IMR-90 (cell line): ENCODE results near the gene CD44. TPM values are rescaled to one million over a fixed set of nuclear protein-coding genes. Genes with fewer than 3 reads are reported as not detected.

ENCODE experiments used
- ATAC-seq: fragments of 200-7000 bp; cut with Tn5 transposase; 2 replicates; pipeline ENCODE4 v1.9.1; 2020; ENCODE audit warnings: low read depth, mild to moderate bottlenecking, moderate library complexity
- BruUV-seq: library from RNA; stranded (reverse); fragments of 400-500 nt; replicated peaks from 2 replicates; lab custom pipeline; 2021; lab: Mats Ljungman, UMichigan
- CTCF ChIA-PET: fragments of 300-600 bp; formaldehyde crosslinking; extraction: SDS; loops from one replicate; lab custom pipeline; 2021; ENCODE audit warnings: antibody characterized with exemption; lab: Yijun Ruan, JAX
- POLR2A ChIA-PET: fragments of 300-600 bp; sonication (Branson Sonifier 250); formaldehyde crosslinking; loops from one replicate; lab custom pipeline; 2022; ENCODE audit warnings: antibody characterized with exemption; ENCODE audit not compliant: unreplicated experiment; lab: Charles Lee
- DNase-seq: peaks from one replicate; pipeline ENCODE4 v3.0.0; 2013
- H2AFZ ChIP-seq: replicated peaks from 2 replicates; pipeline ENCODE3; 2013; ENCODE audit warnings: low read length, mild to moderate bottlenecking; ENCODE audit not compliant: poor library complexity
- H2AK5ac ChIP-seq: 2 replicates; pipeline ENCODE4 v1.6.1; 2013; ENCODE audit warnings: low read depth, low read length, inconsistent platforms
- H2AK9ac ChIP-seq: replicated peaks from 2 replicates; pipeline ENCODE3; 2013; ENCODE audit warnings: mild to moderate bottlenecking, low read depth, low read length, moderate library complexity; ENCODE audit not compliant: poor library complexity
- H2BK120ac ChIP-seq: 2 replicates; pipeline ENCODE4 v1.6.1; 2013; ENCODE audit warnings: low read depth, low read length, inconsistent platforms
- H2BK15ac ChIP-seq: 3 replicates; pipeline ENCODE4 v1.6.1; 2013; ENCODE audit warnings: low read depth, low read length, inconsistent platforms
- H2BK20ac ChIP-seq: 2 replicates; pipeline ENCODE4 v1.6.1; 2013; ENCODE audit warnings: low read depth, mild to moderate bottlenecking, inconsistent platforms, low read length, moderate library complexity
- H2BK5ac ChIP-seq: 2 replicates; pipeline ENCODE4 v1.6.1; 2013; ENCODE audit warnings: mild to moderate bottlenecking, low read depth, low read length, inconsistent platforms; ENCODE audit not compliant: poor library complexity, severe bottlenecking
- H3K14ac ChIP-seq: replicated peaks from 2 replicates; pipeline ENCODE4 v1.6.1; 2013; ENCODE audit warnings: low read depth, low read length, inconsistent platforms
- H3K18ac ChIP-seq: 2 replicates; pipeline ENCODE4 v1.6.1; 2013; ENCODE audit warnings: low read depth, low read length, control low read depth
- H3K23ac ChIP-seq: 2 replicates; pipeline ENCODE4 v1.6.1; 2013; ENCODE audit warnings: low read depth, low read length, inconsistent platforms
- H3K27ac ChIP-seq: 2 replicates; pipeline ENCODE4 v1.5.1; 2013; ENCODE audit warnings: mild to moderate bottlenecking, control low read depth, low read length; ENCODE audit not compliant: insufficient read depth
- H3K27me3 ChIP-seq: 2 replicates; pipeline ENCODE4 v1.6.1; 2013; ENCODE audit warnings: low read length; ENCODE audit not compliant: control insufficient read depth, insufficient read depth
- H3K36me3 ChIP-seq: 2 replicates; pipeline ENCODE4 v1.6.1; 2013; ENCODE audit warnings: low read length, mixed read lengths; ENCODE audit not compliant: control insufficient read depth, insufficient read depth
- H3K4ac ChIP-seq: 2 replicates; pipeline ENCODE4 v1.6.1; 2013; ENCODE audit warnings: low read depth, low read length, inconsistent platforms
- H3K4me1 ChIP-seq: 2 replicates; pipeline ENCODE4 v1.6.1; 2013; ENCODE audit warnings: low read length, mixed read lengths; ENCODE audit not compliant: control insufficient read depth, insufficient read depth
- H3K4me2 ChIP-seq: 2 replicates; pipeline ENCODE4 v1.6.1; 2013; ENCODE audit warnings: low read depth, mild to moderate bottlenecking, control low read depth, low read length, moderate library complexity
- H3K4me3 ChIP-seq: 2 replicates; pipeline ENCODE4 v1.5.1; 2013; ENCODE audit warnings: low read depth, mild to moderate bottlenecking, control low read depth, low read length, moderate library complexity; ENCODE audit not compliant: insufficient read depth
- H3K56ac ChIP-seq: 2 replicates; pipeline ENCODE4 v1.6.1; 2013; ENCODE audit warnings: low read length, inconsistent platforms; ENCODE audit not compliant: insufficient read depth; ENCODE audit errors: extremely low read depth
- H3K79me1 ChIP-seq, 2 experiments: 2 replicates each; pipeline ENCODE4 v1.6.1; 2013; ENCODE audit warnings: low read length in 2 of 2, inconsistent platforms in 1 of 2, low read depth in 1 of 2
- H3K9ac ChIP-seq: 2 replicates; pipeline ENCODE4 v1.6.1; 2013; ENCODE audit warnings: low read depth, low read length, control low read depth
- H3K9me1 ChIP-seq: 2 replicates; pipeline ENCODE4 v1.6.1; 2013; ENCODE audit warnings: low read length, inconsistent platforms; ENCODE audit not compliant: insufficient read depth
- H3K9me3 ChIP-seq: 2 replicates; pipeline ENCODE4 v1.6.1; 2013; ENCODE audit warnings: low read length; ENCODE audit not compliant: control insufficient read depth, insufficient read depth
- H4K20me1 ChIP-seq: 2 replicates; pipeline ENCODE4 v1.6.1; 2013; ENCODE audit warnings: low read length, inconsistent platforms; ENCODE audit not compliant: insufficient read depth
- H4K5ac ChIP-seq: 2 replicates; pipeline ENCODE4 v1.6.1; 2013; ENCODE audit warnings: mild to moderate bottlenecking, low read depth, low read length, control low read depth
- H4K8ac ChIP-seq, 2 experiments: 2 replicates each; pipeline ENCODE4 v1.6.1; 2013; ENCODE audit warnings: low read depth in 2 of 2, low read length in 2 of 2, control low read depth in 1 of 2, inconsistent platforms in 1 of 2
- H4K91ac ChIP-seq: 2 replicates; pipeline ENCODE4 v1.6.1; 2013; ENCODE audit warnings: low read depth, low read length, inconsistent platforms; ENCODE audit not compliant: insufficient read depth
- CEBPB ChIP-seq: IDR thresholded peaks from 2 replicates; pipeline ENCODE4 v1.6.1; 2012; ENCODE audit warnings: low read depth, low read length, improper control_type of control experiment
- ELK1 ChIP-seq: fragments of 150-350 bp; IDR thresholded peaks from 2 replicates; pipeline ENCODE4 v1.6.1; 2016; ENCODE audit warnings: low read depth, mild to moderate bottlenecking, low read length, moderate library complexity, borderline replicate concordance
- FOS ChIP-seq: fragments of 150-350 bp; IDR thresholded peaks from 2 replicates; pipeline ENCODE4 v1.6.1; 2016; ENCODE audit warnings: low read depth, low read length
- MAFK ChIP-seq: IDR thresholded peaks from 2 replicates; pipeline ENCODE4 v1.6.1; 2012; ENCODE audit warnings: low read depth, low read length, improper control_type of control experiment
- RAD21 ChIP-seq: IDR thresholded peaks from 2 replicates; pipeline ENCODE4 v1.6.1; 2012; ENCODE audit warnings: low read length, improper control_type of control experiment
- RCOR1 ChIP-seq: IDR thresholded peaks from 2 replicates; pipeline ENCODE4 v1.6.1; 2012; ENCODE audit warnings: mild to moderate bottlenecking, low read length, improper control_type of control experiment; ENCODE audit not compliant: insufficient replicate concordance
- WGBS, 2 experiments: methylation state at CpG; one replicate each; pipeline versions ENCODE4 v1.1.5 to v1.1.7; 2013; ENCODE audit warnings: missing lambda C conversion rate in 2 of 2; ENCODE audit not compliant: insufficient read length in 1 of 2; ENCODE audit errors: extremely low coverage in 2 of 2; 5-methylcytosine and 5-hydroxymethylcytosine counted together
- dilution Hi-C: fragments of 300-500 bp; cut with HindIII; formaldehyde crosslinking; loops from one replicate; pipeline ENCODE4 v1.14.3; 2018; ENCODE audit warnings: low sequenced_read_pairs; ENCODE audit not compliant: unreplicated experiment
- in situ Hi-C: fragments of 300-500 bp; cut with MboI; formaldehyde crosslinking; loops from 3 replicates; pipeline ENCODE4 v1.14.3; 2019; ENCODE audit warnings: low sequenced_read_pairs, inconsistent platforms, mixed read lengths
- intact Hi-C: fragments of 100-400 bp; cut with micrococcal nuclease; formaldehyde crosslinking; loops from 2 replicates; pipeline ENCODE4 v1.10.0; 2022
- polyA plus RNA-seq, 3 experiments: library from polyadenylated mRNA; depleted of rRNA; stranded (reverse); fragments of >200 nt; gene quantifications; 2 replicates each; pipeline ENCODE4 v1.2.3, GENCODE V29; 2012; ENCODE audit warnings: low replicate concordance in 1 of 3
- total RNA-seq: library from RNA; depleted of rRNA; stranded (reverse); fragments of >200 nt; gene quantifications from 2 replicates; pipeline ENCODE4 v1.2.3, GENCODE V29; 2012

The CD44 gene
- total and polyA plus RNA-seq, 2 of the 4 experiments (the other 2 are of a cell fraction): 357 to 947 TPM

GRCh38 chr11:35144136-35144741 is 5.3 kb downstream of the CD44 start:
- H3K56ac ChIP-seq: peak overlapping the region; percentile 64
- peak overlapping the region; percentile 94 for H3K14ac ChIP-seq
- ATAC-seq (peak; percentile 10; the same call in 1 of the 2 replicates), DNase-seq (peak; percentile 84)
- dilution Hi-C loops (no loop called here), intact Hi-C loops (loop anchor here (2.0 to 10.0 kb wide), 5 partner anchors 47 to 559 kb away; no protein-coding TSS in a partner anchor), in situ Hi-C loops (loop anchor here (5.0 kb wide), 1 partner anchor 147 kb away; no protein-coding TSS in a partner anchor)
- peak overlapping the region; percentile 9; the same call in 1 of the 2 replicates for H3K4me3 ChIP-seq
- H3K18ac ChIP-seq: peak overlapping the region; percentile 76
- peak overlapping the region; percentile 2 for H2AK9ac ChIP-seq
- H4K5ac ChIP-seq: peak overlapping the region; percentile 76
- peak overlapping the region; percentile 98 for H3K23ac ChIP-seq
- H3K9me3 ChIP-seq: no peaks in the 10 kb centered on the region
- peak overlapping the region; percentile 95 for H2BK120ac ChIP-seq
- peak overlapping the region; percentile 96 for H3K4me2 ChIP-seq
- H2BK15ac ChIP-seq: peak overlapping the region; percentile 90; the same call in 2 of the 3 replicates
- TF ChIP-seq FOS (0 out of 2 replicates have a peak, but pooled peaks have one; percentile 39), CEBPB (peak; percentile 92), MAFK (no peak), RAD21 (no peak), RCOR1 (peak; percentile 29), ELK1 (no peak)
- H2BK20ac ChIP-seq: peak overlapping the region; percentile 53
- H3K4me1 ChIP-seq: peaks cover 33% of the 10 kb centered on the region
- peak overlapping the region; percentile 96 for H4K91ac ChIP-seq
- H3K4ac ChIP-seq: peak overlapping the region; percentile 98
- H2AFZ ChIP-seq: no peak overlapping the region
- H2AK5ac ChIP-seq: peak overlapping the region; percentile 88
- peaks cover 47% of the 10 kb centered on the region for H3K36me3 ChIP-seq
- H4K8ac ChIP-seq: peak overlapping the region; percentile 81 to 89
- WGBS, 2 experiments: 48% methylated on average over 3 of the region's 10 CpGs; no CpG with 5 or more reads in 1 of the 2 experiments
- ChIA-PET POLR2A (interaction anchor here (0.5 to 0.6 kb wide), 6 partner anchors 30 to 574 kb away, joined by 3 to 5 read pairs (median 3); no protein-coding TSS in a partner anchor), CTCF (no interaction called here)
- peak overlapping the region; percentile 86 for H3K27ac ChIP-seq
- peak overlapping the region; percentile 96 for H2BK5ac ChIP-seq
- H4K20me1 ChIP-seq: peaks cover 98% of the 10 kb centered on the region
- no peaks in the 10 kb centered on the region for H3K27me3 ChIP-seq
- H3K9ac ChIP-seq: peak overlapping the region; percentile 64
- peaks cover 3 to 54% of the 10 kb centered on the region in 2 experiments; a peak in 3 of 4 replicates for H3K79me1 ChIP-seq
- H3K9me1 ChIP-seq: peaks cover 39% of the 10 kb centered on the region
- BruUV-seq: no TSS peak
